HG03045 (cell line): Measurements from ENCODE around the gene HOOK2.
"Not testable (repeated sequence)": the region's sequence is repeated elsewhere in the genome, so short reads cannot be mapped to it uniquely, and the experiment has no call there.

Experiments used
- ATAC-seq: cut with Tn5 transposase; IDR thresholded peaks from one replicate; pipeline ENCODE4 v1.9.1; 2021; ENCODE audit warnings: mild to moderate bottlenecking, moderate library complexity; ENCODE audit not compliant: unreplicated experiment

HOOK2 gene

GRCh38 chr19:12774588-12775555, at the start of gene HOOK2:
TSS of gene HOOK2 (minus strand) at chr19:12775552. CDS start at chr19:12775449, 103 bp downstream.
- ATAC-seq: peak; percentile 7

- no peak for ATAC-seq
Observed at GRCh38 chr19:12821761-12822160, 46.4 kb upstream of the HOOK2 start.

GRCh38 chr19:12817810-12818209, 42.5 kb upstream of the HOOK2 start:
- not testable (repeated sequence) for ATAC-seq

GRCh38 chr19:12817188-12817587, 41.8 kb upstream of the HOOK2 start:
- ATAC-seq: not testable (repeated sequence)

GRCh38 chr19:12815088-12815487, 39.7 kb upstream of the HOOK2 start:
- no peak for ATAC-seq

- ATAC-seq: peak; percentile 75
Observed at GRCh38 chr19:12806242-12807081, 31.1 kb upstream of the HOOK2 start, which contains the start of gene RNASEH2A. TSS of gene RNASEH2A (plus strand) at chr19:12806584. CDS start at chr19:12806674, 90 bp downstream.

- no peak for ATAC-seq
Observed at GRCh38 chr19:12804051-12804450, 28.7 kb upstream of the HOOK2 start.

GRCh38 chr19:12802267-12803106, 27.1 kb upstream of the HOOK2 start:
- ATAC-seq: no peak

GRCh38 chr19:12801466-12802266, 26.3 kb upstream of the HOOK2 start, which contains the start of the genes PRDX2 and THSD8:
TSS of gene PRDX2 (minus strand) at chr19:12801800. CDS start at chr19:12801261, 539 bp downstream.
TSS of gene THSD8 (plus strand) at chr19:12802069. CDS start at chr19:12802072, 3 bp downstream.
- ATAC-seq: no peak

GRCh38 chr19:12800923-12801465, 25.6 kb upstream of the HOOK2 start:
- no peak for ATAC-seq

- no peak for ATAC-seq
Observed at GRCh38 chr19:12800466-12800770, 25.1 kb upstream of the HOOK2 start.

GRCh38 chr19:12799742-12800465, 24.6 kb upstream of the HOOK2 start:
- ATAC-seq: no peak

GRCh38 chr19:12797607-12798006, 22.3 kb upstream of the HOOK2 start:
- not testable (repeated sequence) for ATAC-seq

GRCh38 chr19:12797141-12797587, 21.8 kb upstream of the HOOK2 start:
- ATAC-seq: no peak

- ATAC-seq: no peak
Observed at GRCh38 chr19:12796146-12797071, 21.1 kb upstream of the HOOK2 start.

GRCh38 chr19:12794971-12795381, 19.6 kb upstream of the HOOK2 start:
- ATAC-seq: no peak

GRCh38 chr19:12794196-12794941, 19.0 kb upstream of the HOOK2 start:
- ATAC-seq: no peak
